Neuronal stem cell (in vitro differentiated cells): ENCODE data around the gene AUTS2.

Experiments
- DNase-seq: peaks from one replicate; pipeline ENCODE4 v3.0.0-alpha.2; 2013; ENCODE audit warnings: low spot score
- H2AFZ ChIP-seq: one replicate; pipeline ENCODE4 v1.6.1; 2013; ENCODE audit warnings: mild to moderate bottlenecking, low read length, inconsistent platforms
- H2AK5ac ChIP-seq: 2 replicates; pipeline ENCODE4 v1.6.1; 2013; ENCODE audit warnings: low read depth, mild to moderate bottlenecking, inconsistent platforms, low read length, moderate library complexity, mixed read lengths
- H2BK120ac ChIP-seq: 2 replicates; pipeline ENCODE4 v1.6.1; 2013; ENCODE audit warnings: low read depth, mild to moderate bottlenecking, inconsistent platforms, low read length, moderate library complexity, mixed read lengths
- H2BK12ac ChIP-seq: one replicate; pipeline ENCODE4 v1.6.1; 2013; ENCODE audit warnings: low read length, inconsistent platforms
- H2BK15ac ChIP-seq: 2 replicates; pipeline ENCODE4 v1.6.1; 2013; ENCODE audit warnings: mild to moderate bottlenecking, low read length, inconsistent platforms, mixed read lengths
- H2BK5ac ChIP-seq: one replicate; pipeline ENCODE4 v1.6.1; 2013; ENCODE audit warnings: inconsistent platforms, mild to moderate bottlenecking, low read length, moderate library complexity
- H3K14ac ChIP-seq: one replicate; pipeline ENCODE4 v1.6.1; 2013; ENCODE audit warnings: low read length, inconsistent platforms
- H3K18ac ChIP-seq: 2 replicates; pipeline ENCODE4 v1.6.1; 2013; ENCODE audit warnings: low read length, inconsistent platforms
- H3K23ac ChIP-seq: 2 replicates; pipeline ENCODE4 v1.6.1; 2013; ENCODE audit warnings: low read depth, mild to moderate bottlenecking, mixed read lengths, low read length, inconsistent platforms; ENCODE audit not compliant: poor library complexity
- H3K27ac ChIP-seq: replicated peaks from 3 replicates; pipeline ENCODE4 v1.5.1; 2013; ENCODE audit warnings: low read length, inconsistent platforms
- H3K27me3 ChIP-seq, 3 experiments: 2 replicates each; pipeline ENCODE4 v1.6.1; 2013; ENCODE audit warnings: low read length in 3 of 3, mild to moderate bottlenecking in 2 of 3, inconsistent platforms in 1 of 3, low read depth in 1 of 3, mixed read lengths in 1 of 3, moderate library complexity in 1 of 3; ENCODE audit not compliant: control insufficient read depth in 3 of 3, insufficient read depth in 3 of 3
- H3K36me3 ChIP-seq, 2 donors: replicated peaks in 1 of 2; 2 replicates each; pipeline ENCODE4 v1.6.1; 2013; ENCODE audit warnings: low read length in 2 of 2; ENCODE audit not compliant: control insufficient read depth in 2 of 2, insufficient read depth in 2 of 2
- H3K4ac ChIP-seq: 2 replicates; pipeline ENCODE4 v1.6.1; 2013; ENCODE audit warnings: inconsistent platforms, mild to moderate bottlenecking, low read length, moderate library complexity
- H3K4me1 ChIP-seq, 2 donors: 1 replicate in 1 of 2; 2 replicates in 1 of 2; pipeline ENCODE4 v1.6.1; 2013; ENCODE audit warnings: low read length in 2 of 2, low read depth in 1 of 2; ENCODE audit not compliant: control insufficient read depth in 2 of 2, insufficient read depth in 1 of 2
- H3K4me2 ChIP-seq: one replicate; pipeline ENCODE4 v1.6.1; 2013; ENCODE audit warnings: mild to moderate bottlenecking, low read length, inconsistent platforms; ENCODE audit not compliant: insufficient read depth, poor library complexity, severe bottlenecking
- H3K4me3 ChIP-seq, 2 donors: 2 replicates each; pipeline ENCODE4 v1.5.1; 2013; ENCODE audit warnings: low read length in 2 of 2, mild to moderate bottlenecking in 2 of 2, inconsistent platforms in 1 of 2, moderate library complexity in 1 of 2
- H3K79me1 ChIP-seq: one replicate; pipeline ENCODE4 v1.6.1; 2013; ENCODE audit warnings: low read depth, mild to moderate bottlenecking, inconsistent platforms, low read length, moderate library complexity
- H3K9ac ChIP-seq: one replicate; pipeline ENCODE4 v1.6.1; 2013; ENCODE audit warnings: mild to moderate bottlenecking, low read depth, low read length, inconsistent platforms; ENCODE audit not compliant: poor library complexity
- H3K9me3 ChIP-seq, 2 donors: replicated peaks in 1 of 2; 2 replicates each; pipeline versions ENCODE3 to v1.6.1; 2013; ENCODE audit warnings: low read length in 2 of 2, mild to moderate bottlenecking in 2 of 2, inconsistent platforms in 1 of 2, low read depth in 1 of 2, mixed read lengths in 1 of 2, moderate library complexity in 1 of 2; ENCODE audit not compliant: control insufficient read depth in 2 of 2, insufficient read depth in 1 of 2
- H4K8ac ChIP-seq: one replicate; pipeline ENCODE4 v1.6.1; 2013; ENCODE audit warnings: low read depth, mild to moderate bottlenecking, inconsistent platforms, low read length, moderate library complexity
- H4K91ac ChIP-seq: one replicate; pipeline ENCODE4 v1.6.1; 2013; ENCODE audit warnings: low read length, low read depth, mild to moderate bottlenecking, inconsistent platforms; ENCODE audit not compliant: poor library complexity
- WGBS, 2 donors: extraction: QIAGEN DNeasy Blood & Tissue Kit; methylation state at CpG; one replicate each; pipeline ENCODE4 v1.1.7; 2013; ENCODE audit warnings: missing lambda C conversion rate in 2 of 2, mixed read lengths in 1 of 2; ENCODE audit not compliant: insufficient read length in 2 of 2, insufficient replicate concordance in 1 of 2; ENCODE audit errors: extremely low coverage in 2 of 2; 5-methylcytosine and 5-hydroxymethylcytosine counted together

The AUTS2 gene

GRCh38 chr7:70777251-70777650 lies 1179.0 kb downstream of the AUTS2 start:
- Histone ChIP-seq H3K14ac (no peak overlapping the region), H2BK15ac (no peak overlapping the region), H3K9me3 (no peaks in the 10 kb centered on the region), H3K4ac (no peak overlapping the region), H3K9ac (no peak overlapping the region), H4K91ac (no peak overlapping the region), H3K36me3 (peaks cover 4 to 100% of the 10 kb centered on the region in 2 donors), H2AFZ (no peak overlapping the region), H3K18ac (no peak overlapping the region), H2BK5ac (no peak overlapping the region), H3K27me3 (no peaks in the 10 kb centered on the region), H3K27ac (no peak overlapping the region), H2BK120ac (no peak overlapping the region), H3K4me3 (no peak overlapping the region), H4K8ac (no peak overlapping the region), H3K79me1 (no peaks in the 10 kb centered on the region), H3K23ac (no peak overlapping the region), H2AK5ac (no peak overlapping the region), H2BK12ac (no peak overlapping the region), H3K4me2 (no peak overlapping the region), H3K4me1 (peaks cover 4 to 10% of the 10 kb centered on the region in 2 donors)
- DNase-seq: no peak

- Histone ChIP-seq H3K4ac (no peak overlapping the region), H3K36me3 (peaks cover 6 to 99% of the 10 kb centered on the region in 2 donors), H3K9me3 (no peaks in the 10 kb centered on the region)
Observed at GRCh38 chr7:70778585-70778984, 1180.3 kb downstream of the AUTS2 start.

GRCh38 chr7:70779321-70779720 lies 1181.0 kb downstream of the AUTS2 start:
- Histone ChIP-seq H2BK5ac (no peak overlapping the region), H3K9me3 (no peaks in the 10 kb centered on the region), H3K9ac (no peak overlapping the region), H3K27me3 (no peaks in the 10 kb centered on the region), H2BK120ac (no peak overlapping the region), H3K4me2 (no peak overlapping the region), H3K4me3 (no peak overlapping the region), H4K91ac (no peak overlapping the region), H2AFZ (no peak overlapping the region), H2BK15ac (no peak overlapping the region), H2BK12ac (no peak overlapping the region), H3K4ac (no peak overlapping the region), H3K4me1 (peaks cover 2 to 15% of the 10 kb centered on the region in 2 donors), H3K79me1 (no peaks in the 10 kb centered on the region), H4K8ac (no peak overlapping the region), H3K18ac (no peak overlapping the region), H3K23ac (no peak overlapping the region), H3K36me3 (peaks cover 6 to 99% of the 10 kb centered on the region in 2 donors), H2AK5ac (no peak overlapping the region), H3K14ac (no peak overlapping the region), H3K27ac (no peak overlapping the region)
- WGBS, 2 donors: no CpG with 5 or more reads among the region's 7 CpGs
- no peak for DNase-seq

More at GRCh38 chr7:70778585-70778984, 1180.3 kb downstream of the AUTS2 start:
- no peaks in the 10 kb centered on the region for H3K27me3 ChIP-seq
- no CpG with 5 or more reads among the region's 3 CpGs for WGBS, 2 donors
- H3K79me1 ChIP-seq: no peaks in the 10 kb centered on the region
- H2BK12ac ChIP-seq: no peak overlapping the region
- no peak overlapping the region for H3K9ac ChIP-seq
- H3K4me2 ChIP-seq: no peak overlapping the region
- no peak overlapping the region for H2BK120ac ChIP-seq
- H3K27ac ChIP-seq: no peak overlapping the region
- H2AFZ ChIP-seq: no peak overlapping the region
- H2BK15ac ChIP-seq: no peak overlapping the region
- no peak overlapping the region for H3K23ac ChIP-seq
- no peak overlapping the region for H3K4me3 ChIP-seq
- DNase-seq: no peak
- H2AK5ac ChIP-seq: no peak overlapping the region
- no peak overlapping the region for H3K14ac ChIP-seq
- no peak overlapping the region for H4K91ac ChIP-seq
- H3K4me1 ChIP-seq: peaks cover 5 to 15% of the 10 kb centered on the region in 2 donors
- no peak overlapping the region for H3K18ac ChIP-seq
- no peak overlapping the region for H4K8ac ChIP-seq
- no peak overlapping the region for H2BK5ac ChIP-seq

- no peak overlapping the region for H2AK5ac ChIP-seq
- H2BK12ac ChIP-seq: no peak overlapping the region
- H3K79me1 ChIP-seq: no peaks in the 10 kb centered on the region
- no peak overlapping the region for H2BK120ac ChIP-seq
- H3K27ac ChIP-seq: no peak overlapping the region
- no CpG with 5 or more reads among the region's 11 CpGs for WGBS, 2 donors
- H2AFZ ChIP-seq: no peak overlapping the region
- H3K9ac ChIP-seq: no peak overlapping the region
- DNase-seq: no peak
- no peak overlapping the region for H3K14ac ChIP-seq
- no peak overlapping the region for H3K4me2 ChIP-seq
- H3K4me3 ChIP-seq: no peak overlapping the region
- H3K23ac ChIP-seq: no peak overlapping the region
- H2BK15ac ChIP-seq: no peak overlapping the region
- no peak overlapping the region for H2BK5ac ChIP-seq
- H3K18ac ChIP-seq: no peak overlapping the region
- no peak overlapping the region for H4K91ac ChIP-seq
- no peak overlapping the region for H4K8ac ChIP-seq
- no peak overlapping the region for H3K4ac ChIP-seq
- H3K27me3 ChIP-seq: no peaks in the 10 kb centered on the region
- H3K36me3 ChIP-seq: peaks cover 16 to 99% of the 10 kb centered on the region in 2 donors
- H3K9me3 ChIP-seq: no peaks in the 10 kb centered on the region
- peaks cover 2 to 15% of the 10 kb centered on the region in 2 donors for H3K4me1 ChIP-seq
Observed at GRCh38 chr7:70781922-70782311, 1183.6 kb downstream of the AUTS2 start.
